SU-DHL-6 (cell line): Measurements from ENCODE around the gene MUSTN1.

Experiments
- H2AFZ ChIP-seq: fragments of 200-600 bp; sonication (generic); 2 replicates; pipeline ENCODE4 v1.6.1; 2014; ENCODE audit warnings: low read depth, mild to moderate bottlenecking, moderate library complexity, mixed read lengths, antibody characterized with exemption, low read length; ENCODE audit not compliant: severe bottlenecking
- H3F3A ChIP-seq: fragments of 200-600 bp; shearing (Covaris generic); 2 replicates; pipeline ENCODE4 v1.6.0; 2016; ENCODE audit warnings: antibody characterized with exemption, mild to moderate bottlenecking; ENCODE audit not compliant: insufficient read depth
- H3K27ac ChIP-seq: fragments of 200-600 bp; sonication (generic); 2 replicates; pipeline ENCODE4 v1.5.1; 2016; ENCODE audit warnings: low read depth, mild to moderate bottlenecking, low read length, moderate library complexity, mixed read lengths
- H3K27me3 ChIP-seq: fragments of 200-600 bp; sonication (generic), shearing (Covaris generic); 2 replicates; pipeline ENCODE4 v1.6.0; 2014; ENCODE audit warnings: mild to moderate bottlenecking, low read length
- H3K36me3 ChIP-seq: fragments of 200-600 bp; sonication (generic); 2 replicates; pipeline ENCODE4 v1.6.1; 2014; ENCODE audit warnings: mild to moderate bottlenecking, low read length, mixed read lengths
- H3K4me2 ChIP-seq: fragments of 300-600, 200-600 bp; shearing (Covaris generic), sonication (generic); 2 replicates; pipeline ENCODE4 v1.6.0; 2014; ENCODE audit warnings: low read length, low read depth, mild to moderate bottlenecking; ENCODE audit not compliant: poor library complexity, severe bottlenecking
- H3K4me3 ChIP-seq: fragments of 200-600 bp; sonication (generic); 2 replicates; pipeline ENCODE4 v1.5.1; 2014; ENCODE audit warnings: antibody characterized with exemption, low read length, mild to moderate bottlenecking, mixed read lengths; ENCODE audit not compliant: insufficient read depth, poor library complexity, severe bottlenecking
- H3K79me2 ChIP-seq: fragments of 200-600 bp; sonication (generic); 2 replicates; pipeline ENCODE4 v1.6.1; 2014; ENCODE audit warnings: mild to moderate bottlenecking, low read length, moderate library complexity; ENCODE audit not compliant: insufficient read depth
- H3K9ac ChIP-seq: fragments of 200-600 bp; sonication (generic); 2 replicates; pipeline ENCODE4 v1.7.0; 2014; ENCODE audit warnings: mild to moderate bottlenecking, low read length
- H3K9me2 ChIP-seq: fragments of 200-600 bp; sonication (generic); replicated peaks from 2 replicates; pipeline ENCODE4 v1.6.1; 2014; ENCODE audit warnings: low read length; ENCODE audit not compliant: insufficient read depth
- H3K9me3 ChIP-seq: fragments of 200-600 bp; sonication (generic); 2 replicates; pipeline ENCODE4 v1.6.1; 2014; ENCODE audit warnings: low read length, mixed read lengths; ENCODE audit not compliant: insufficient read depth
- H4K20me1 ChIP-seq: fragments of 200-600 bp; sonication (generic); 2 replicates; pipeline ENCODE4 v1.6.1; 2014; ENCODE audit warnings: low read depth, mild to moderate bottlenecking, antibody characterized with exemption, low read length, moderate library complexity, mixed read lengths
- EZH2phosphoT487 ChIP-seq: fragments of 200-600 bp; sonication (generic), shearing (Covaris generic); conservative IDR thresholded peaks from 2 replicates; pipeline ENCODE4 v1.6.1; 2018; ENCODE audit warnings: mild to moderate bottlenecking, antibody characterized with exemption, low read length, moderate library complexity, mixed read lengths
- TF ChIP-seq, protein P1 (sequence below): fragments of 200-600 bp; sonication (generic); IDR thresholded peaks from one replicate; pipeline ENCODE4 v1.5.1; 2017; ENCODE audit warnings: antibody characterized with exemption, mild to moderate bottlenecking, low read length, moderate library complexity; ENCODE audit not compliant: insufficient read depth, poor library complexity, severe bottlenecking

MUSTN1 gene

DNA sequence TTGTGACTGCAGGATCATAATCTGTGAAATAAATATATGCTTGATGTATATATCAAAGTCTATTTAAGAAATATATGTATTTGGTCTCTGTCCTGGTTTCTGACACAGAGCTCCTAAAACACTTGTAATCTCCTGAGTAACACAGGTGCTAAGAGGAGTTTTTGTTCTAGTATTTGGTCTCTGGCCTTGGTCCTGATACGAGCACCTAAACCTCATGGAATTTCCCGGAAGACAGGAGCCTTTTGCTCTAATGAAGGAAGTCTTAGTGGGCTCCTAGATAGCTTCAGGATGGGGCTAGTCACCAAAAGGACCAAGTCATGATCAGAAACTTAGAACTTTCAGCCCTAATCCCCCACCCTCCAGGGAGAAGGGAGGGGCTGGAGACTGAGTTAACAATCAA, 19.2 kb upstream of the MUSTN1 start:
- Histone ChIP-seq H3K27me3 (no peaks in the 10 kb centered on the region), H3K27ac (no peak overlapping the region), H4K20me1 (no peaks in the 10 kb centered on the region), H3K4me2 (no peak overlapping the region), H2AFZ (no peak overlapping the region), H3K9ac (no peak overlapping the region), H3K9me3 (no peaks in the 10 kb centered on the region), H3K4me3 (no peak overlapping the region), H3K79me2 (no peaks in the 10 kb centered on the region), H3K36me3 (no peaks in the 10 kb centered on the region), H3K9me2 (no peaks in the 10 kb centered on the region), H3F3A (no peaks in the 10 kb centered on the region)
- TF ChIP-seq, protein P1, sequence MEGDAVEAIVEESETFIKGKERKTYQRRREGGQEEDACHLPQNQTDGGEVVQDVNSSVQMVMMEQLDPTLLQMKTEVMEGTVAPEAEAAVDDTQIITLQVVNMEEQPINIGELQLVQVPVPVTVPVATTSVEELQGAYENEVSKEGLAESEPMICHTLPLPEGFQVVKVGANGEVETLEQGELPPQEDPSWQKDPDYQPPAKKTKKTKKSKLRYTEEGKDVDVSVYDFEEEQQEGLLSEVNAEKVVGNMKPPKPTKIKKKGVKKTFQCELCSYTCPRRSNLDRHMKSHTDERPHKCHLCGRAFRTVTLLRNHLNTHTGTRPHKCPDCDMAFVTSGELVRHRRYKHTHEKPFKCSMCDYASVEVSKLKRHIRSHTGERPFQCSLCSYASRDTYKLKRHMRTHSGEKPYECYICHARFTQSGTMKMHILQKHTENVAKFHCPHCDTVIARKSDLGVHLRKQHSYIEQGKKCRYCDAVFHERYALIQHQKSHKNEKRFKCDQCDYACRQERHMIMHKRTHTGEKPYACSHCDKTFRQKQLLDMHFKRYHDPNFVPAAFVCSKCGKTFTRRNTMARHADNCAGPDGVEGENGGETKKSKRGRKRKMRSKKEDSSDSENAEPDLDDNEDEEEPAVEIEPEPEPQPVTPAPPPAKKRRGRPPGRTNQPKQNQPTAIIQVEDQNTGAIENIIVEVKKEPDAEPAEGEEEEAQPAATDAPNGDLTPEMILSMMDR = no peak
- no peak for TF ChIP-seq EZH2phosphoT487

DNA sequence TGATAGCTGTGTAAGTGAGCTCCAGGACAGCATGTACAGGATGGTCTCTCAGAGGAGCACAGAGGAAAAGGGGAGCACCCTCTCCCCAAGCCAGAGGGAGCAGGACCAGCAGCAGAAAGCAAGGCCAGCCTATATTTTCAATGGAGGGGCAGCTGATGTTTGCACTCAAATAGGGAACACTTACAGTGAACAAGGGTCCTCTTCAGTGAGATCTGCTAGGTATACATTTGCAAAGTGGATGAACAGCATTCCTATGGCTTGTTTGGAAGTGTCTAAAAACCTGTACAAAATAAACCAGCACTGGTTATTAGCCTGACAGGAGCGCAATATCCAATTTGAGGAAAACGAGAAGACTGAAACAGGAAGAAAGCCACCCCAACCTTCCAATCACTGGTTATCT, 17.6 kb upstream of the MUSTN1 start:
- no peak overlapping the region for H3K4me2 ChIP-seq
- H3K36me3 ChIP-seq = no peaks in the 10 kb centered on the region
- no peaks in the 10 kb centered on the region for H4K20me1 ChIP-seq
- no peaks in the 10 kb centered on the region for H3K79me2 ChIP-seq
- no peaks in the 10 kb centered on the region for H3F3A ChIP-seq
- TF ChIP-seq, protein P1 = no peak
- TF ChIP-seq EZH2phosphoT487 = no peak
- no peaks in the 10 kb centered on the region for H3K9me3 ChIP-seq
- H3K4me3 ChIP-seq = no peak overlapping the region
- no peak overlapping the region for H2AFZ ChIP-seq
- H3K27me3 ChIP-seq = no peaks in the 10 kb centered on the region
- no peak overlapping the region for H3K27ac ChIP-seq
- H3K9me2 ChIP-seq = no peaks in the 10 kb centered on the region
- no peak overlapping the region for H3K9ac ChIP-seq

DNA sequence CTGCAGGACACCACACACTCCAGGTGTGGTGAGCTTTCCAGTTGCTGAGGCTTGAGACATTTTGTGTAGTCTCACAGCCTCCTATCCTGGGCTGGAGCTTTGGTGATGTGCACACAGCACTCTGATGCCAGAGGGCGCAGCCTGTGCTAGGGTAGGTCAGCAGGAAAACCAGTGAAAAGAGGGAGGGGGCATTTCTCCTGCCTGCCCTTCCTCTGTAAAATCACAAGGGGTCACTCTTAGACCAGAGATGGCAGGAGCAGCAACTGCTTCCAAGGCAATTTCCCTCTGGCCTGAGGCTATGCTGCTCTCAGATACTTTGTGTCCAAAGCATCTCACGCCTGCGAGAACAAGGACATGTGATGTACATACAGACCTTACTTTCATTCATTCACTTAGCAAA, 16.5 kb upstream of the MUSTN1 start:
- Histone ChIP-seq H3F3A (no peaks in the 10 kb centered on the region), H3K9ac (no peak overlapping the region), H3K4me3 (no peak overlapping the region), H3K4me2 (no peak overlapping the region), H3K9me2 (no peaks in the 10 kb centered on the region), H2AFZ (no peak overlapping the region), H3K27ac (no peak overlapping the region), H3K9me3 (no peaks in the 10 kb centered on the region), H3K36me3 (no peaks in the 10 kb centered on the region), H4K20me1 (no peaks in the 10 kb centered on the region), H3K79me2 (no peaks in the 10 kb centered on the region), H3K27me3 (no peaks in the 10 kb centered on the region)
- TF ChIP-seq, protein P1 = peak; percentile 31
- TF ChIP-seq EZH2phosphoT487 = no peak
